ENCODE data around the gene WDR11. TPM values are rescaled to one million over a fixed set of nuclear protein-coding genes. Genes with fewer than 3 reads are reported as not detected.
A peak's percentile ranks its signal among the peaks of the same experiment; 100 is the strongest.

Gene WDR11
- total and polyA plus RNA-seq, 9 of the 15 experiments (the other 6 are each of a cell fraction or from before 2014, with no cell fraction given), result 12.4 to 50.7 (median 23.6) TPM

DNA sequence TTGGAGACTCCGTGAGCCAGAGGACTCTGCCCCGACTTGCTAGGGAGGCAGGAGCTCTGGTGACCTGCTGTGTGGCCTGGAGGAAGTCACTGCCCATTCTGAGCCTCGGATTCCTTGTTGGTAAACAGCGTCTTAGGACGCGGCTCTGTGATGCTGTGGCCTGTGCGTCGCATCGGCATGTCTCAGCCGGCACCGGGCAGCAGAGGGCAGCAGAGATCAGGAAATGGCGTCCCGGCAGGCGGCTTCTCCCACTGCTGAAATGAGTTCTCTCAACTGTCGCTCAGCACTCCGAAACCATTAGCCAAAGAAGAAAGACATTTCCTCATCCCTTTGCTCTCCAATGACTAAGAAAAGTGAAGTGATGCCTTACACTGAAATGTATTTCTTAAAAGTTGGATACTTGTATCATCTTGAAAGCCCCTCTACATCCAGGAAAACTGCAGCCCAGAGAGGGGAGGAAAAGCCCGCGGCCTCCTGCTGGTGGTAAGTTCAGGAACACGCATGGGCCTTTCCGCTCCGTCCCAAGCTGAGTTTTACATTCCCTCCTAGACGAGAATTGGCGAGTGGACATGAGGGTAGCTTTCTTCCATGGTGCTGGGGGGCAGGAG is 91.7 kb downstream of the WDR11 start (continued):
- TF ChIP-seq E2F8 (IDR thresholded peaks at IDR 0.05; ENCODE audit: low read depth, partially characterized antibody), result no peak
- TF ChIP-seq NFXL1 (CRISPR knock-in tag; IDR thresholded peaks at IDR 0.05), result no peak
- no peak for TF ChIP-seq MBD2 (IDR thresholded peaks at IDR 0.05; ENCODE audit: borderline replicate concordance, low read depth)
- TF ChIP-seq NCOA6 (IDR thresholded peaks at IDR 0.05), result no peak
- TF ChIP-seq ZFP91 (CRISPR knock-in tag; IDR thresholded peaks at IDR 0.05), result no peak
- TF ChIP-seq ZNF217 (CRISPR knock-in tag; IDR thresholded peaks at IDR 0.05), result no peak
- no peak for TF ChIP-seq POLR2AphosphoS5 (IDR thresholded peaks at IDR 0.05; ENCODE audit: control insufficient read depth, insufficient read depth, low read depth, low read length)
- no peak for TF ChIP-seq CCNT2 (IDR thresholded peaks at IDR 0.05; ENCODE audit: borderline replicate concordance, extremely low read depth, insufficient read length, low read depth, low read length)
- no peak for TF ChIP-seq MAFF (IDR thresholded peaks at IDR 0.05; ENCODE audit: low read length)
- TF ChIP-seq ZNF75A (CRISPR knock-in tag; IDR thresholded peaks at IDR 0.05), result peak; percentile 72
- TF ChIP-seq ZFP30 (CRISPR knock-in tag; IDR thresholded peaks at IDR 0.05; ENCODE audit: borderline replicate concordance), result no peak
- no peak for TF ChIP-seq ATF1 (CRISPR knock-in tag; IDR thresholded peaks at IDR 0.05)
- 0 out of 2 replicates have a peak, but pooled peaks have one; percentile 10 for TF ChIP-seq ATF1 (tag; IDR thresholded peaks at IDR 0.05)
- TF ChIP-seq, protein P1, sequence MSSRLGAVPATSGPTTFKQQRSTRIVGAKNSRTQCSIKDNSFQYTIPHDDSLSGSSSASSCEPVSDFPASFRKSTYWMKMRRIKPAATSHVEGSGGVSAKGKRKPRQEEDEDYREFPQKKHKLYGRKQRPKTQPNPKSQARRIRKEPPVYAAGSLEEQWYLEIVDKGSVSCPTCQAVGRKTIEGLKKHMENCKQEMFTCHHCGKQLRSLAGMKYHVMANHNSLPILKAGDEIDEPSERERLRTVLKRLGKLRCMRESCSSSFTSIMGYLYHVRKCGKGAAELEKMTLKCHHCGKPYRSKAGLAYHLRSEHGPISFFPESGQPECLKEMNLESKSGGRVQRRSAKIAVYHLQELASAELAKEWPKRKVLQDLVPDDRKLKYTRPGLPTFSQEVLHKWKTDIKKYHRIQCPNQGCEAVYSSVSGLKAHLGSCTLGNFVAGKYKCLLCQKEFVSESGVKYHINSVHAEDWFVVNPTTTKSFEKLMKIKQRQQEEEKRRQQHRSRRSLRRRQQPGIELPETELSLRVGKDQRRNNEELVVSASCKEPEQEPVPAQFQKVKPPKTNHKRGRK (tag; IDR thresholded peaks at IDR 0.05), result no peak
- TF ChIP-seq, protein P2, sequence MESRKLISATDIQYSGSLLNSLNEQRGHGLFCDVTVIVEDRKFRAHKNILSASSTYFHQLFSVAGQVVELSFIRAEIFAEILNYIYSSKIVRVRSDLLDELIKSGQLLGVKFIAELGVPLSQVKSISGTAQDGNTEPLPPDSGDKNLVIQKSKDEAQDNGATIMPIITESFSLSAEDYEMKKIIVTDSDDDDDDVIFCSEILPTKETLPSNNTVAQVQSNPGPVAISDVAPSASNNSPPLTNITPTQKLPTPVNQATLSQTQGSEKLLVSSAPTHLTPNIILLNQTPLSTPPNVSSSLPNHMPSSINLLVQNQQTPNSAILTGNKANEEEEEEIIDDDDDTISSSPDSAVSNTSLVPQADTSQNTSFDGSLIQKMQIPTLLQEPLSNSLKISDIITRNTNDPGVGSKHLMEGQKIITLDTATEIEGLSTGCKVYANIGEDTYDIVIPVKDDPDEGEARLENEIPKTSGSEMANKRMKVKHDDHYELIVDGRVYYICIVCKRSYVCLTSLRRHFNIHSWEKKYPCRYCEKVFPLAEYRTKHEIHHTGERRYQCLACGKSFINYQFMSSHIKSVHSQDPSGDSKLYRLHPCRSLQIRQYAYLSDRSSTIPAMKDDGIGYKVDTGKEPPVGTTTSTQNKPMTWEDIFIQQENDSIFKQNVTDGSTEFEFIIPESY (CRISPR knock-in tag; IDR thresholded peaks at IDR 0.05), result no peak
- TF ChIP-seq CTBP1 (IDR thresholded peaks at IDR 0.05; ENCODE audit: borderline replicate concordance), result 0 out of 2 replicates have a peak, but pooled peaks have one; percentile 11
- no peak for TF ChIP-seq ZNF140 (CRISPR knock-in tag; IDR thresholded peaks at IDR 0.05)
- no peak for TF ChIP-seq ZNF445 (CRISPR knock-in tag; IDR thresholded peaks at IDR 0.05; ENCODE audit: low read depth)
- no peak for TF ChIP-seq RBM22 (IDR thresholded peaks at IDR 0.05; ENCODE audit: low read depth, low read length, poor library complexity, severe bottlenecking)
- TF ChIP-seq, protein P3, sequence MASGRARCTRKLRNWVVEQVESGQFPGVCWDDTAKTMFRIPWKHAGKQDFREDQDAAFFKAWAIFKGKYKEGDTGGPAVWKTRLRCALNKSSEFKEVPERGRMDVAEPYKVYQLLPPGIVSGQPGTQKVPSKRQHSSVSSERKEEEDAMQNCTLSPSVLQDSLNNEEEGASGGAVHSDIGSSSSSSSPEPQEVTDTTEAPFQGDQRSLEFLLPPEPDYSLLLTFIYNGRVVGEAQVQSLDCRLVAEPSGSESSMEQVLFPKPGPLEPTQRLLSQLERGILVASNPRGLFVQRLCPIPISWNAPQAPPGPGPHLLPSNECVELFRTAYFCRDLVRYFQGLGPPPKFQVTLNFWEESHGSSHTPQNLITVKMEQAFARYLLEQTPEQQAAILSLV (tag; IDR thresholded peaks at IDR 0.05), result no peak

All from K562 (cell line).